Measurements from ENCODE around the gene LRRN2.
"Not testable (repeated sequence)": the region's sequence is repeated elsewhere in the genome, so short reads cannot be mapped to it uniquely, and the experiment has no call there.

The LRRN2 gene

GRCh38 chr1:204711947-204712701, 26.6 kb upstream of the LRRN2 start:
- no peak for DNase-seq

DNA sequence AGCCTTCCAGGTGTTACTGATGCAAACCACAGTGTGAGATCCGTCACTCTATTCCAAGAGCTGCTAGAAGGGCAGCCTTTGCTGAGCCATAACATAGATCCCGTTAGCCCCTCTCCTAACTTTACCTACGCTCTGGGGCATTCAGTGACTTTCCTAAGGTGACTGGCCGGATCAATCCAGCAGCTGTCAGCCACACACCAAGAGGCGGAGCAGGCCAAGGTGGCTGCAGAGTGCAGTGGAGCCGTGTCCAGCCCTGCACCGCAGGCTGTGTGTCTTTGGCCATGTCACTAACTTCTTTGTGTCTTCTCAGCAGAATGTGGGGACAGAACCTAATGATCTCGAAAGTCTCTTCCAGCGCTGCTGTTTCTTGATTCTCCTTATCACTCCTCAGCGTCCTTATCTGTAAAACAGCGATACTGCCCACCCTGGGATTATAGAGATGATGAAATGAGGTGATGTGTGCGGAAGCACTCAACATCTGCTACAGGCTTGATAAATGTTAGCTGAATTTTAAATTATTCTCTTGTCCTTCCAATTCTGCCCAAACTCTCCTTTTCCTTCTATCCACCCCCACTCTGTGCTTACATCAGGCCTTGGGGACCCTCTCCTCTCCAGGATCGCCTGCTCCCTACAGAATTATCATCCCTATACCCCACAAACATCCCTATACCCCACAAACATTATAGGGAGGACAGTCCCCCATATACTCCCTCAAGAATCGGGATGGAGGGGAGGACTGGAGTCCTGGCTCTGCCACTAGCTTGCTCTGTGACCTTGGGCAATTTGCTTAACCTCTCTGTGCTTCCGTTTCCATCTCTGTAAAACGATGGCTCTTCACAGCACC, 25.8 kb upstream of the LRRN2 start:
- no peak for DNase-seq

- DNase-seq, result no peak
Measured at GRCh38 chr1:204709960-204710912, 24.7 kb upstream of the LRRN2 start.

DNA sequence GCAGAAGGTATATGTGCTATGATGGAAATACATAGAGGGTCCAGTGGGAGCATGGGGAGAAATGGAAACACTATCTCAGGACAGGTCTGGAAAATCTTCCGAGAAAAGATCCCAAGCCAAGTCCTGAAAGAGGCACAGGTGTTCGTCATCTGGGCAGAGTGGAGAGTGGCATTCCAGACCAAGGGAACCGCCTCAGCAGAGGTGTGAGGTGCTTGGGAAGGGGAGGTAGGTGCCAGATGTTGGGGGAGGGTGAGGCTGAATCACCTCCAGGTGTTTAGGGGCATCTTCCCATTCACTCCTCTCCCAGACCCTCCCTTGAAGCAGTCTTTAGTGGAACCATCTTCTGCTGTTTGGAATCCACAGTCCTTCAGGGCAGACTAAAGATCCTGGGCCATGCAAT, 23.5 kb upstream of the LRRN2 start:
- no peak for DNase-seq

GRCh38 chr1:204706838-204707509, 21.4 kb upstream of the LRRN2 start:
- DNase-seq, result no peak

DNA sequence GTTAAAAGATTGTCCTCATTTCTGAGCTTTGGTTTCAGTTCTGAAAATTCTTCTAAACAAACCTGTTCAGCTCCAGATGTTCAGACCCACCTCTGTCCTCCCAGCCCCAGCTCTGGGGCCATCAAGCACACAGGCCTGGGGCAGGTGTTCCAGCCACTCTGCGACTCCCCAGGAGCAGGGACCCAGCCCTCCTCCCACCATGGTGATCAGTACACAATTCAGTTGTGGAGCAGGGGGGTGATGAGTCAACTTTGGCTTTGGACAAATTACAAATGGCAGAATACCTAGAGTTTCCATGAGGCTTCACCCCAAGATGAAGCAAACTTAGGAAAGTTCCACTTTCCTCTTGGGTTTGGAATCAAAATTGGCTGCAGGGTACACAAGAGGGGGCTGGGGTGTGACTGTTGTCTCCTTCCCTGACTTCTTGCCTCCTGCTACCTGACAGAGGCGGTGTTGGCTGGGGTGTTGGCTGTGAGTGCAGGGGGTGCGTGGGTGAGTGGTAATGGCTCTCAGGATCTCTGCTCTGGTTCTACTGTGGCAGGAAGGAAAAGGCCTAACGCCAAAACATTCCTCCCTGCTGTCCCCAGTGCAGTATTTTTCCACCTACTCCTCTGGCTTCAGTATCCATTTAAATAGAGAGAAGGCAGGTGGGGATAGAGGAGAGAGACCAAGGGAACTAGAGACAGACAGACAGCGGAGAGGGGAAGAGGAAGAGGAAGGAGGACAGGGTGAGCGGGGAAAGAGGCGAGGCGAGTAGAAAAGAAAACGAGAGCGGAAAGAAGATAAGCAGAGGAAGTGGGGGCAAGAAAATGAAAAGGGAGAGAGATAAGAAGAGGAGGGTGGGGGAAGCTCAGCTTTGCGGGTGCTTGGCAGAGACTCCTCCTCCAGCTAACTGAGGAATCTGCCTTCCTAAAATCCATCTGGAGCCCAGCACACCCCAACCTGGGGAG, 20.6 kb upstream of the LRRN2 start:
- no peak for DNase-seq

GRCh38 chr1:204705493-204705811, 19.9 kb upstream of the LRRN2 start:
- DNase-seq, result no peak

DNA sequence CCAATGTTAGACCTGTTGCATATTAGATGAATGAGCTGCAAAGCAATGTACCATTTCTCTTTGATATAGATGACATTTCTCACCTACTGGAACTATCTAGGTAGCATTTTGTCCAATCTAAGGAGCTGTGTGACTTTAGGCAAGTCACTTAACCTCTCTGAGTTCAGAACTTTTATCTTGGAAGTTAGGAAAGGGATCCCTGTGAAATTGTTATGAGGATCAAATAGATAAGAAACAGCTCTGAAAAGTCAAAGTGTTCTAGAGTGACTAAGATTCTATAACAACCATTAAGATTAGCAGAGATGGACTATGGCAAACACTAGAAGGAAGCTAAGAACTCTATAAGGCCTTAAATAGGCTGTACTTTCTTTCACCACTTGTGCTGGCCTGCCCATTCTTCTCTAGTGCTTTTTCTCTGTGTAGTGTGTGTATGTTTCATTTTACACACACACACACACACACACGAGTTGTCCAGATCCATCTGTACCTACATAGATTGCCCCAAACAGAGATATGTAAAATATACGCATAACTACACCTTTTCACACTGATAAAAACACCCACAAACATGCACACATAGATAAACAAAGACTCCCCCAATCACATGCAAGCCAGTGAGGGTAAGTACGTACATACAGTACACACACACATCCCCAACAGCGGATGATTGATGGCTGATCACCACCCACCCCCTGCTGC, 19.4 kb upstream of the LRRN2 start:
- no peak for DNase-seq

DNA sequence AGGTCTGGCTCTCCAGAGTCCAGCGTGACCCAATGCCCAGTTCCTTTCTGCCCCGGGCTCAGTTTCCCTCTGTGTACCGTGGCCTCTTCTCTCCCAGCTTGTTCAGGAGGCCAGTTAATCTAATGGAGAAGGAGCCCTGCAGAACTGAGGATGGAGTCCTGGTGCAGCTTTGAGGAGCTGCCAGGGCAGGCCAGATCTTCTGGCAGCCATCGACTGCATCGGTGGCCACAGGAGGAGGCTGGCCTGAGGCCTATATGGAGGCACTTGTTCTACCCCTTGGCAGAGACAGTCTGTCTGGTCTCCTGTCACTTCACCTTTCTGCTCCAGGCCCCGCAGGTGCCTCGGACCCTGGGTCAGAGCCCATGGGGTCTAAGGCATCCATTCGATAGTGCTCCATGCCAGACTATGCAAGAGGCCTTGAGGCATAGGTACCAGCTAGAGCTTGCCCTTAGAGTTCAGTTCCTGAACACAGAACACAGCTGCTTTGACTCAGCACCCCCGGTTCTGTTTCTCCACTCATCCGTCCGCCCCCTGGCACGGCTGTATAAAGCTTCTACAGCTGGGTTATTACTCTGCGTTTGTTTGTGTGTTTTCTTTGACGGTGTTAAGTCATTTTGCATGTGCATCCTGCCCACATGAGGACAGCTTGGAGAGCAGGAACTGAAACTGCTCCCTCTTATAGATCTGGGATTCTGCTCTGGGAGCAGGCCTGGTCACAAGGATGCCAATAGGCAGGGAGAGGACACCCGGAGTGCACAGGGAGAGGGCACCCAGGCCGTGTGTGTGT, 18.5 kb upstream of the LRRN2 start:
- DNase-seq, result no peak

DNA sequence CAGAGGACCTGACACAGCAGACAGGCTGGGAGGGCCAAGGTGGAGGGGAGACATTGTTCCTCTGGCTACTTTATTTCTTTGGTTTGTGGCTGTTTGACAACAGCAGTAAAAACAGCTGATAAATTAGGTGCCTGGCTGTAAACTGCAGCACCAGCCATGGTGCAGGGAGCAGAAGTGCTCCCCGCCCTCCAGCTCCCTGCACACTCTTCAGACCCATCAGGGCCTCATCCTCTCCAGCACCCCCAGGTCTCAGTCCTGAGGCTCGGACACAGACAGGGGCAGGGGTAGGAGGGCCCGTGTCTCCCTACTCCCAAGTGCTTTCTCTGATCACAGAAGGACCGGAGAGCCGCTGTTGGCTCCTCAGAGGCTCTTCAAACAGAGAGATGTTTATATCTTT, 17.7 kb upstream of the LRRN2 start:
- no peak for DNase-seq

DNA sequence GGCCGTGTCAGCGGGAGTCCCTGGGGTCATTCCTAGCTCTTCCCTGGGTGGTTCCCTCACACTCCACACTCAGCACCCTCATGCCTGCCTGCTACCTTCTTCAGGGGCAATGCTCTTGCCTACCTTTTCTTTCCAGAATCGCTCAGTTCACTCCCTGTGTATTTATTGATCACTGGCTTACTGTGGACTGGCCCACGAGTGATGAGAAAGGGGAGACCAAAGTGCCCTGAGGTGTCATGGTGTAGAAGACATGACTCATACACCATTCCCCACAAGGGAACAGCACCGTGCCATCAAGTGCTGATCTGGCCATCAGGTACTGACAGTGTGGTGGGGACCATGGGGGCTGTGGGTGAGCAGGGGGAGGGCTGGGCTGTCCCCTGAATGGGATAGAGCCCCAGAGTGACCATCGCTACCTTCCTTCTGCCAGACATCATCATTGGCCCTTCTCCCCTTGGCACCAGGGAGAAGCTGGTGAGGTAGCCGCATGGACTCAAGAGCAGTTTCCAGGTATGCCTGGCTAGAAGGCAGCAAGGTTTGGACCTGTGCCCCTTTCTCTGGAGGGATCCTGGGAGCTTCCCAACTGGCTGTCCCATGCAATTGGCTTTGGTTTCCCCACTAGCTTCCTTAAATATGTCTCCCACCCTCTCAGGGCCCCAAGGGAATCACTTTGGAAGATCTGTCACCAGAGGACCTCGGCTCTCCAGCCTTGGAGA, 17.2 kb upstream of the LRRN2 start:
- DNase-seq, result no peak

GRCh38 chr1:204701229-204701628, 15.7 kb upstream of the LRRN2 start:
- no peak for DNase-seq

DNA sequence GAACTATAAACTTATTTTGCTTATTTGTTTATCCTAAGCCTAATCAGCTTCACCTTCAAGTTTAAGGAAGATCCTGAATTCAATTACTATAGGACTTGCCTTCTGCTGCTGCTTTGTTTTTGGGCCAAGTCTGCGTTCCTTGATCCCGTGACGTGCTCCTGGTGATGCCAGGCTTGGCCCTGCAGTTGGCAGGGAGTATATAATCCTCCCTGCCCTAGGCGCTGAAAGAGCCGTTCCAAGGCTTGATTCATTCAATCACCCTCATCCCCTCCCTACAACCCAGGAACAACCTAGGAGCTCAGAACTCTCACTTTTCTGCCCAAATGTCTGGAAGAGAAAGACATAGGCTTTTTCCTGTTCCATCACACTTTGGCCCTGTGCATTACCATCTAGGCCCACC, 12.4 kb upstream of the LRRN2 start:
- DNase-seq, result no peak

DNA sequence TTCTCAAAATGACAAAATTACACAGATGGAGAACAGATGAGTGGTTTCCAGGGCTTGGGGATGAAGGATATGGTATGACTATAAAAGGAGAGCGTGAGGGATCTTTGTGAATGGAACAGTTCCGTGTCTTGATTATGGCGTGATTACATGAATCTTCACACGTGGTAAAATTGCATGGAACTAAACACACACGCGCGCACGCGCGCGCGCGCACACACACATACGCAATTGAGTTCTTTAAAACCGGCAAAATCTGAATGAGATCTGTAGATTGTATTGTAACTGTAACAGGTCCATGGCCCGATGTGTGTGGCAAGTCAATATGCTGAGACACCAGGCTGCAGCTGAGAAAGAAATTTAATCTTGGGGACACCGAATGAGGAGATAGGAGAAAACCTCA, 11.1 kb upstream of the LRRN2 start:
- no peak for DNase-seq

GRCh38 chr1:204695692-204696091, 10.2 kb upstream of the LRRN2 start:
- no peak for DNase-seq

- DNase-seq, result no peak
Measured at GRCh38 chr1:204694145-204694544, 8.6 kb upstream of the LRRN2 start.

DNA sequence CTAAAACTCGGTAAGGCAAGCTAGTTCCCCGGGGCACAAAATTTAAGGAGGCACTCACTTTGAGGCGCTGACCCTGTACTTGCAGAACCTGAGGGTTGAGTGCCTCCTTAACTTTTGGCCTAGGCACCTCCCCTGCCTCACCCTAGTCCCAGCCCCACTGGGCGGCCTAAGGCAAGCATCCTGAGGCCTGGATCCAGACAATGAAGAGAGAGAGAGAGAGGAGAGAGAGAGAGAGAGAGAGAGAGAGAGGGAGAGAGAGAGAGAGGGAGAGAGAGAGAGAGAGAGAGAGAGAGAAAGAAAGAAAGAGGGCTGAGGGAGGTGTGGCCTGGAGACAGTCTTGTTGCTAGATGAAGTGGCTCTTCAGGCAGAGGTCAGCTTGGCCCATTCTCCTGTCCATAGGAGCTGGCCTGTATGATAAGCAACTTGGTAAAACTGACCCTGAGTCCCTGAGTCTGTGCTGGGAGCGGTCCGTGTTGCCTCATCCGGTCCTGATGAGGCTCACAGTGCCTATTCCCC, 7.4 kb upstream of the LRRN2 start:
- DNase-seq, result no peak

GRCh38 chr1:204692325-204692840, 6.8 kb upstream of the LRRN2 start:
- no peak for DNase-seq

- not testable (repeated sequence) for DNase-seq
Measured at GRCh38 chr1:204691328-204691730, 5.8 kb upstream of the LRRN2 start.
